DMS153 (cell line): ENCODE data around the gene ALKBH4.
"Not testable (repeated sequence)": the region's sequence is repeated elsewhere in the genome, so short reads cannot be mapped to it uniquely, and the experiment has no call there.

Source experiments
- DNase-seq: peaks from one replicate; lab custom pipeline; 2025; lab: John Stamatoyannopoulos, UW

ALKBH4 gene

DNA sequence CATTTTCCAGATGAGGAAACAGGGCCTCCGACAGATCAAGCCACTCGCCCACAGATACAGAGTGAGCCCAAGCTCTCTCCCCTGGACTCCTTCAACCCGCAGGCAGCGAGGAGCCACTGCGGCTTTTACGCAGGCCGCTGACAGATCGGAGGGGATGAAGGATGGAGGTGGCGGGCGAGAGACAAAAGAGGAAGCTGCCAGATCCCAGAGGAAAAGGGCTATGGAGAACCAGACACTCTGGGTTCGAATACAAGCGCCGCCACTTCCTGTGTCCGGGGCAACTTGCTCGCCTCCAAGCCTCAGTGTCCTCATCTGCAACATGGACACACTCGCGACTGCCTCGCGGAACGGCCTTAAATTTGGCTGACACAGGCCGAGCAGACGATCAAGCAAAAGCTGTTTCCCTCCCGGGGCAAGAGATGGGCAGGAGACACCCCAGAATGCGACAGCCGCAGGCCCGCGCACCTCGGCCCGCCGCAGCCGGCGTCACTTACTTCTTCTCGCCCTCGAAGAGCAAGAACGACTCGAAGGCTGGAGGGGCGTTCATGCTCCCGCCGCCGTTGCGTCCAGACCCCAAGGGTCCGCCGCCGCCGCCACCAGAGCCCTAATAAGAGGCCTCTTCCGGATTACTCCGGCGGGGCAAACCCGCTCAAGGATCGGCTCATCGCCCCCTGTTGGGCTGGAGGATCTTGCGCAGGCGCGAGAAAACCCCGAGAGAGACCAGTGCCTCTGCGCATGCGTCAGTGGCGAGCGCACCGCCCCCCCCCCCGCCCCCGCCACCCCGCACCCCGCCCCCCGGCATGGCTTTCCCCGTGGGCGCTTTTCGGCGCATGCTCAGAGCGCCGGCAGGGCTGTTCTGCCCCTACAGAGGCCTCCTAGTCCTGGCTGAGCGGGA is 13.9 kb upstream of the ALKBH4 start, which contains the start of gene POLR2J:
TSS of gene POLR2J (minus strand) at position 609 of the 895 bp plus-strand sequence. CDS start at position 547, 62 bp downstream.
- not testable (repeated sequence) for DNase-seq

DNA sequence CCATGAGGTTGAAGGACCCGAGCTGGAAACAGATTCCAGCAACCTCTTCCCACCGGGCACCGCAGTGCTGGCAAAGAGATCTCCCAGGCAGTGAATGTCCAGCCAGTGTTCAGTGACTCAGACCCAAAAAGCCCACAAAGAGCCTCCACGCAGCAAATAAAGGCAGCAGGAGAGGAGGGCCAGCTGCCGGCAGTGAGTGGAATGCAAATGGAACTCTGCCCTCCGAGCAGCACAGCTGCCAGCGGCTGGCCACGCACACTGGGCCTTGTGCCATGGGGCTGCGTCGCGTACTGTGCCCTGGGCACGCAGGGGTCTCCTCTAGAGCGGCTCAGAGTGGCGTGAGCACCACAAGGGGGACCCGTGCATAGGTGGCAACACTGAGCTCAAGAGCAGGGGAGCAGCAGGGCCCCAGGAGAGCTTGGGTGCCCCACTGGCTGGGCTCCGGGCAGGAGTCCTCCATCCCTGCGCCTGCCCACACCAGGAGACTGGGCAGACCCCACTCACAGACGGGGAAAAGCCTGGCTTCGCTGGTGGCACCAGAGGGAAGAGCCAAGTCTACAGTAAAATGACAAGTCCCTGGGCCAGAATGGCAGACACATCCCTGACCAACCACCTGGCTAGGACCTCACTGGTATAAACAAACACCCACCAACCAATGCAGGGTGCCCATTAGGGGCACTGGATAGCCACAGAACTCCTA is 10.2 kb upstream of the ALKBH4 start:
- DNase-seq: not testable (repeated sequence)

DNA sequence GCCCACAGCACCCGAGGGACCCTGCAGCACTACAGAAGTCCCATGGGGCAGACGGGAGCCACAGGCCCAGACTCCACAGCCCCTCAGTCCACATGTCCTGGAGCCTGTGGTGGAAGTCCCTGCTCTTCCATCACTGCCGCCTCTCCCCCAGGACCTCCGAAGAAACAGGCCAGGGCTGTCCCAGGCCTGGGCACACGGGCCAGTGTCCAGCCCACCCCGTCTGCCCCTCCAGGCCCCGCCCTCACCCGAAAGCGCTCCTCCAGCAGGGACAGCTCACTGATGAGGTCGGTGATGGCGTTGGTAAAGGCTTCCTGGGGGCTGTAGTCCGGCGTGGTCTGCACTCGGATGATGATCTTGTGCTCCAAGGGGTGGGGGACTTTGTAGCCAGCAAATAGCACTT is 9.5 kb upstream of the ALKBH4 start:
- not testable (repeated sequence) for DNase-seq

DNA sequence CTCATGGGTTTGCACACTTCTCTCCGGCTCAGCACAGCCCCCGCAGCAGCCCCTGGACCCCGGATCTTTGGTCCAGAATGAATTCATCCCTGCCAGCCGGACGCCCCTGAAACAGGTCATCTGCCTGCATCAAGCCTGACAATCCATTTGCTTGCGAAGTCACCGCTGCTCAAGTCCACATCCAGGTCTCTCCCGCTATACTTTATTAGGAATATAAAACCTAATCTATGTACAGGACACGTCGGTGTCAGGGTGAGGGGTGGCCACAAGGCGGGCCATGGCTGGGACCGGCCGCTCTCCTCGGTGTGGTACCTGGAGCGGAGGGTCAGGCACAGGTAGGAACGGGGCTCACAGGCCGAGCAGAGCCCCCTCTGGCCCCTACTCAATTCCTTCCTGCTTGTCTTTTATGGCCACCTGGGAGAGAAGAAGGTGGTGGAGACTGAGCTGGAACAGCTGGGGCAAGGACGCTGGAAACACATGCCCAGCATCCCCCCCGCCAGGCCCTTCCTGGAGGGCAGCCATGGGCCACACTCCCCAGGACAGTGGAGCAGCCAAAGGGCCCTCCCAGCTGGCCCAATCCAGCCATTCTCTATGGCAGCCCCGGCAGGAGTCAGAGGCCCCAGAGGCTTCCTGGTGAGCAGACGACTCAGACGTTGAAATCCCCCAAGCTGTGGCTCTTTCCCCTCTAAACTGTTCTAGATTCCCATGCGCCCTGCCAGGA is 8.8 kb upstream of the ALKBH4 start:
- DNase-seq: no peak

DNA sequence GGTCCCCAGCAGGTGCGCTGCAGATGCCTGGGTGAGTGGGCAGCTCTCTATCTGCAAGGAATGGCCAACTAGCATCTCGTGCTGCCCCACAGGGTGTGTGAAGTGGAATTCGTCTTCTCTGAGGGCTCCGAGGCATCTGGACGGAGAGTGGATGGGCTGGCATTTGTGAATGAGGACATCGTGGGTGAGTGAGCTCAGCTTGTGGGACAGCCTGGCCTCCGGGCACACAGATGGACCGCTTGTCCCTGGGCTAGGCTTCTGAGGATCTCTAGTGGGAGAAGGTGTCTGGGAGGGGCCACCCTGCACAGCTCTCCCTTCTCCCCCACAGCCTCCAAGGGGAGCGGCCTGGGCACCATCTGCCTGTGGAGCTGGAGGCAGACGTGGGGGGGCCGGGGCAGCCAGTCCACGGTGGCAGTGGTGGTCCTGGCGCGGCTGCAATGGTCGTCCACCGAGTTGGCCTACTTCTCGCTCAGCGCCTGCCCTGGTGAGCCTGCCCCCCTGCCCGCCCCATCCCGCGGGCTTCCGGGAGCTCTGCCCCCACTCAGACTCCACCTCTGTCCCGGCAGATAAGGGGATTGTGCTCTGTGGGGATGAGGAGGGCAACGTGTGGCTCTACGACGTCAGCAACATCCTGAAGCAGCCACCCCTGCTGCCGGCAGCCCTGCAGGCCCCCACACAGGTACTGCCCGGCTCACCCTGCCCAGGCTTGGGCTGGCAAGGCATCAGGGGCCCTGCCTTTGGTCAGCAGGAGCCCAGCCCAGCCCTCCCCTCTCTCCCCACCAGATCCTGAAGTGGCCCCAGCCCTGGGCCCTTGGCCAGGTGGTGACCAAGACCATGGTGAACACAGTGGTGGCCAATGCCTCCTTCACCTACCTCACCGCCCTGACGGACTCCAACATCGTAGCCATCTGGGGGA is 7.7 kb upstream of the ALKBH4 start:
- no peak for DNase-seq

DNA sequence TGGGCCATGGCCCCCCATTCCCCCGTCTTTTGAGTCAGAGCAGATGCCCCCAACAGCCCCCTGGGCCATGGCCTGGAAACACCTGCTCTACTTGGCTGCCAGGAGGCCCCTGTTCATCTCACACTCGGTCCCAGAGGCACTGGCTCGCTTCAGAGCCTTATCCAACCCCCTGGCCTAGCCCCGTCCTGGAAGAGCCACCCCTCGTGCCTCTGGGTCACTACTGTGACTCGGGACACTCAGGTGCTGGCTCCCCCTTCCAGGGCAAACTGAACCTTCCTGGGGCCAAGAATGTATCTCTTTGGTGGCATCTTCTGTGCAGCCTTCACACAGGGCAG is 7.1 kb upstream of the ALKBH4 start:
- DNase-seq: no peak

DNA sequence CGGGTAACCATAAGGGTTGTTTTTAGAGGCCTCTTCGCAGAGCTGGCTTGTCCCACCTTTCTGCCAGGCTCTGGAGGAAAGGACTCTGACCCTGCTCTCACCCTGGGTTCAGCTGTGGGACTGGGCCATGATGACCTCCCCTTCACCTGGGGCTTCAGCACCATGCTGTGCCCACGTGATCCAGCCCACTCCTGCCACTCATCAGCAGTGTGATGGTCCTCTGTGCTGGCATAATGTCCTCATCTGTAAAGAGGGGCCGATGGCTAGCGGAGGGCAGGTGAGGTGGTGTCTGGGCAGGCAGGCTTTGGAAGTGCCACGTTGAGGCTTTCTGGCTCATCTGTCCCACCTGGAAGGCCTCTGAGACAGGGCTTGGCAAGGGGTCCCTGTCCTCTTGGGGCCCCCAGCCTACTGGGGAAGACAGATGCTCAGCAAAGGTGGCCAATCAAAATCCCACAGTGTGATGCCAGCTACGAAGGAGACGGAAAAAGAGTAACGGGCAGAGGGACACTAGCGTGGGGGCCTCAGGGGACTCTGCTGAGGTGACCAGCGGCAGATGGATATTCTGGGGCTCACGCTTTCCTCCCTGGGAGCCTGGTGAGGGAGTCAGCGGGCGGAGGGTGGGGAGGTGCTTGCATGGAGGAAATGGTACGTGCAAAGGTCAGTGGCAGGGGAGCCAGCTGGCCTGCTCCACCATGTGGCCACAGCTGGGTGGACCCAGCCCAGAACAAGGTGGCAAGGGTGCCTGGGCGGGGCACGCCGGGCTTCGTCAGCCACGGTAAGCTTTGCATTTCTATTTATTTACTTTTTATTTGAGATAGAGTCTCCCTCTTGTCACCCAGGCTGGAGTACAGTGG is 5.5 kb upstream of the ALKBH4 start:
- DNase-seq: no peak

DNA sequence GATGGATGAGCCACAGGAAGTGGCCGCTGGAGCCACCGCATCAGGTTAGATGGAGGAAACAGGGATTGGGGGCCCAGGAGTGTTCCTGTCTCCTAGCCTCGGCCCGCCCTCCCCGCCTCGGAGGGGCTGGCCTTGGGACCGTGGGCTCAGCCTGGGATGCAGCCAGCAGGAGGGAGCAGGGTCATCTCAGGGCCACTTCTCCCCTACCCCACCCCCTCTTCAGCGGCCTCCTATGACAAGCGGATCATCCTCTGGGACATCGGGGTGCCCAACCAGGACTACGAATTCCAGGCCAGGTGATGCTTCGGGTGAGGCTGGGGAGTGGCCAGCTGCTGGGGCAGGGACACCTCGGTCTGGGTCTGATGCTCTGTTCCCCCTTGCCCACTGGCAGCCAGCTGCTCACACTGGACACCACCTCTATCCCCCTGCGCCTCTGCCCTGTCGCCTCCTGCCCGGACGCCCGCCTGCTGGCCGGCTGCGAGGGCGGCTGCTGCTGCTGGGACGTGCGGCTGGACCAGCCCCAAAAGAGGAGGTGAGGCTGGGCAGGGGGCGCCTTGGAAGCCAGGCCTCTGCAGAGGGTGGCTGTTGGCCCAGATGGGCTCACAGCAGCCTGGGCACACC is 4.8 kb upstream of the ALKBH4 start:
- no peak for DNase-seq

DNA sequence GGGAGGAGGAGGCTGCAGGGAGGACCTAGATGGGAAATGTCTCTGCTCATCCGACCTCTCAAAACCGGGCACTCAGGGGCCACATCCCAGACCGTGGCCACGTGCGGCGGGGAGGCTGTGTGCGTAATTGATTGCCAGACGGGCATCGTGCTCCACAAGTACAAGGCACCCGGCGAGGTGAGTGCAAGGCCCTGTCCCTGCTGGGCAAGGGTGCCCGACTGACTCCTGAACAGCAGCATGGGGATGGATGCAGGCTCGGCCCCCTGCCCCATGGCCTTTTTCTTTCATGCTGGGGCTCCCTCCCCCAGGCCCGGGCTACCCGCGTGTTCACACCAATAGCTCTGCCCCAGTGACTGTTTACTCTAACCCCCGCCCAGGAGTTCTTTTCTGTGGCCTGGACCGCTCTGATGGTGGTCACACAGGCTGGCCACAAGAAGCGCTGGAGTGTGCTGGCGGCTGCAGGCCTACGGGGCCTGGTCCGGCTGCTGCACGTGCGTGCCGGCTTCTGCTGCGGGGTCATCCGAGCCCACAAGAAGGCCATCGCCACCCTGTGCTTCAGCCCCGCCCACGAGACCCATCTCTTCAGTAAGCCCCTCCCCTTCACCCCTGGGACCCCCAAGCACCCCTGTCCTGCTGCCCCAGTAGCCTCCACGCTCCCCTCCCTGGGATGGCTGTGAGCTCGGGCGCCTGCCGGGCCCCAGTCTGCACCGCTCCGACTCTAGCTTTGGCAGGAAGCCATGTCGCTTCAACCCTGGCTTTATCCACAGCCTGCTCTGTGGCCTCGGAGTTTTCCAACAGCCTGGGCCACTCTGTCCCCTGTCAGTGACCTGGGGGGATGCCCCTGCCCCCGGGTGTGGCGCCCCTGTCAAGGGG is 4.1 kb upstream of the ALKBH4 start:
- DNase-seq: no peak

DNA sequence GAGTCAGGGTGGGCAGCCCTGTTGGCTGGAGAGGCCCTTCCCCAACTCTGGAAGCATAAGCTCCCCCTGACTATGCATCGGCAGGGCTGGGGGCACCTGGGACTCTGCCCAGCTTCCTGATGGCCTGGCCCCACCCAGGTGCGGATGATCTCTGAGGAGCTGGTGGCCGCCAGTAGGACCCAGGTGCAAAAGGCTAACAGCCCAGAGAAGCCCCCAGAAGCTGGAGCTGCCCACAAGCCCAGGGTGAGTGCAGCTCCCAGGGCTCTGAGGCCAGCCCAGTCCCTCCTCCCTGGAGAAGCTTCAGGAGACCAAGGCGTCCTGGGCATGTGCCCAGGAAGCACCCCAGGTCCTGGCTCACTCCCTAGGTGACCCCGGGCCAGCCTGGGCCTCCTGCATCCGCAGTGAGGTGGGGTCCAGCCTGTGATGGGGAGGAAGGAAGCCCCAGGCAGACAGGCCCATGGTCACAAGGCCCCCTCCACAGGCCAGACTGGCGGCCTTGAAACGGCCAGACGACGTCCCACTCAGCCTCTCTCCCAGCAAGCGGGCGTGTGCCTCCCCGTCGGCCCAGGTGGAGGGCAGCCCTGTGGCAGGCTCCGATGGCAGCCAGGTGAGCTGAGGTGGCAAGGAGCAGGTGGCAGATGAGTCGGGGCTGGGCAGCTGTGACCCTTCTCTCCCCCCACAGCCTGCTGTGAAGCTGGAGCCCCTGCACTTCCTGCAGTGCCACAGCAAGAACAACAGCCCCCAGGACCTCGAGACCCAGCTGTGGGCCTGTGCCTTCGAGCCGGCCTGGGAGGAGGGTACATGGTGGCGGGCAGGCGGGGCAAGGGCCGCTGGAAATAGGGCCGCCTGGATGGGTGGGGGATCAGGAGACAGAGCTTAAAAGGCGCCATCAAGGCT is 3.2 kb upstream of the ALKBH4 start:
- DNase-seq: no peak

DNA sequence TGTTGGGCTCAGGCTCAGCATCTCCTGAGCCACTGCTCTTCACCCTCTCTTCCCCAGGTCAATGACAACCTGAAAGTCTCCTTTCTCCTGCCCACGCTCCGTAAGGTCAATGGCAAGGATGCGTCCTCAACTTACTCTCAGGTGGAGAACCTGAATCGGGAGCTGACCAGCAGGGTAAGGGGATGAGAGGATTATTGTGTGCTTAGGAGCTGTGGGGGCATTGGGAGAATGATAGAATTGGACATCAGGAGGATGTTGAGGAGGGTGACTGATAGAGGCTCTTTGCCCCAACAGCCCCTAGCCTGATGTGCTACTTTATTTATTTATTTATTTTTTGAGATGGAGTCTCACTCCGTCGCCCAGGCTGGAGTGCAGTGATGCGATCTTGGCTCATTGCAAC is 1.4 kb upstream of the ALKBH4 start:
- DNase-seq: no peak

DNA sequence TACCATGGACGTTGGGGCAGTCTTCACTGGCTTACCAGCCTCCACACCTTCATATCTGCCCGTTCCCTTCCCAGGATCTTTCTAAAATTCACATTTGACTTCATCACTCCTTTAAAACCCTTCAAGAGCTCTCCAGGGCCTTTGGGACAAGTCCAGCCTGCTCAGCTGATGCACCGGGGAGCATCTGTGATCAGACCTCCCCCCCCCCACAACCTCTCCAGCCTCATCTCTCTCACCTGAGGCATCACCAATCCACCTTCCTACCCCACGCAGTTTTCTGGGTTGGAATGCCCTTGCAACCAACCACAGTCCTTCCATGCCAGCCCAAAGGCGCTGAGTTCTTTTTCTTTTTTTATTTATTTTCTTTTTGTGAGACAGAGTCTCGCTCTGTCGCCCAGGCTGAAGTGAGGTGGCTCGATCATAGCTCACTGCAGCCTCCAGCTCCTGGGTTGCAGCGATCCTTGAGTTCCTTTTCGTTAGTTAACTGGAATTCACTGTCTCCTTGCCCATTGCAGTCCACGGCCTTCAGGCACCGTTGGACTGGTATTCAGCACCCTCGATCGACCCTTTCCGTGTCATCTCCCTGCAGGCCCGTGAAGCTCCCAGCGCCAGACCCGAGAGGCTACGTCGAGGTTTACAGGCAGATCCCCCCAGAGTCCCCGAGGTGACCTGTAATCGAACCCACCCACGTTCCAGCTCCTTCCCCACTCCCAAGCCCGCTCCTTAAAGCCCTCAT is 654 bp downstream of the ALKBH4 start:
- no peak for DNase-seq

DNA sequence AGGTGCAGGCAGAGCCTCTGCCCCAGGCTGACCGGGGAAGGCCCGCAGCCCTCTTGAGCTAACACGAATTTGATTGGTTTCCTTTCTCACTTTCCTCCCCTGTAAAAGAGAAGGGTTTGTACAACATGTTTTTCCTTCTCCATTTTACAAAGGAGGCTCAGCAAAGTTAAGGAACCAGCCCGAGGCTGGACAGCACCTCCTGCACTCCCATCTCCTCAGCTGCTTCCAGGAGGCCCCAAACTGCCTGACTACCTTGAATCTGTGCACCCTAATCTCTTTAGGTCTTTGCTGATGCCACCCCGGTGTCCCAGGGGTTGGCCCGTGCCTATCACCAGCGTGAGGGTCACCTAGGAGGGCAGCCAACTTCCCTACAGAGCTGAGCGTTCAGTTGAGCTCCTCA is 4.2 kb downstream of the ALKBH4 start:
- DNase-seq: no peak

DNA sequence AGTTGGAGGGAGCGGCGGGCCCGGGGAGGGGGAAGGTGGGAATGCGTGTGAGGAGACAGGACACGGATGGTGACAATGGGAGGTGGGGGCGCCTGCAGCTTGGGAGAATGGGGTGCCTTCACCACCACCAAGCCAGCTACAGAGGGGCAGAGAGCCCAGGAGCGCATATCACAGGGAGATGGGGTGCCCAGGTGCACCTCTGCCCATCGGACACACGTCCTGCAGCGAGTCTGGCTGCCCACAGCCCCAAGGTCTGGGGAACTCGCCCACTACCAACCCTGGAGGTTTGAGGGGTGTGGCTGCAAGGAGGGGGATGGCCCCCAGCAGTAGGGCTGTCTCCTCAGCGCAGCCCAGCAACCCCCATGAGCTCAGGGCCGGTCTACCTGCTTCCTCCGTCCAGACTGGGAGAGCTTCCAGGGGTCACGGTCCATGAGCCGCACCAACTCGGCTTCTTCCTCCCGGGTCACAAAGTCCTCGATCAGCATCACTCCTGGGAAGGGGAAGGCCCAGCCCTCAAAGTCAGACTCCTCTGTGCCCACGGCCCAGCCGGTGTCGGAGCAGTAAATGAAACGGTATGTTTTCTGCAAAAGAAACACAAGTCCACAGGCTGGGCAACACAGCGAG is 5.3 kb downstream of the ALKBH4 start:
- no peak for DNase-seq

DNA sequence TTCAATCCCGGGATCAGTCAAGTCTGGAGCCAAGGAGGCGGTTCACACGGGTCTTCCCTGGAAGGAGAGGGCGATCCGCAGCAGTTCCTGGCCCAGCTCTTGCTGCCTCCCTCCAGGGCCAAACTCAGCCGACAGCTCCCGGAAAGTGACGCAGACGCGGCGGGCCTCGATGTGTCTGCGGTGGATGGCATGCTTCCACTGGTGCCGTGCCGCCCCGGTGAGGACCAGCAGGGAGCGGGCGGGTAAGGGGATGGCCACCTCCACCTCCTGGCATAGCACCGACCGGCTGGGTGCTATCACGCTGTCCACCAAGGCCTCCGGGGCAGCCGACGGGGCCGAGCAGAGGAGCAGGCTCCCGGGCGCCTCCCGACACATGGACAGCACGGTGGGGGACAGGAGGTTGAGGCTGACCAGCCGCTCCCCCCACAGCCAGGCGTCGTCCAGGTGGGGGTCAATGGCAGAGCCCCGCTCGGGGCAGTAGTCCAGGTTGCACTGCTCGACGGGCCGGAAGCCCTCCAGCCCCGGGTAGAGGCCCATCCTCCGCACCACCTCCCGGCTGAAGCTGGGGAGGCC is 7.2 kb downstream of the ALKBH4 start:
- DNase-seq: no peak

DNA sequence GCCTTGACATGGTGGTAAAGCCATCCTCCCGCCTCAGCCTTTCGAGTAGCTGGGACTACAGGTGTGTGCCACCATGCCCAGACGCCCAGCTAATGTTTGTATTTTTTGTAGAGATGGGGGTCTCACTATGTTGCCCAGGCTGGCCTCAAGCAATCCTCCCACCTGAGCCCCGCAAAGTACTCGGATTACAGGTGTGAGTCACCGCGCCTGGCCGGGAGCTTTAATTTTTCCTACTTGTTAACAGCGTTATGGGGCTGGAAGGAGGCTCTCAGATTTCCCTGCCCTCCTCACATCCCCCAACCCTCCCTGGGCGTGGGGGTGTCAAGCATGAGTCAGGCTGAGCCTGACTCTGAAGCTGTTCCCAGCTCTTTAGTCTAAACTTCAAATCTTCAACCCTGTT is 8.3 kb downstream of the ALKBH4 start:
- DNase-seq: no peak

DNA sequence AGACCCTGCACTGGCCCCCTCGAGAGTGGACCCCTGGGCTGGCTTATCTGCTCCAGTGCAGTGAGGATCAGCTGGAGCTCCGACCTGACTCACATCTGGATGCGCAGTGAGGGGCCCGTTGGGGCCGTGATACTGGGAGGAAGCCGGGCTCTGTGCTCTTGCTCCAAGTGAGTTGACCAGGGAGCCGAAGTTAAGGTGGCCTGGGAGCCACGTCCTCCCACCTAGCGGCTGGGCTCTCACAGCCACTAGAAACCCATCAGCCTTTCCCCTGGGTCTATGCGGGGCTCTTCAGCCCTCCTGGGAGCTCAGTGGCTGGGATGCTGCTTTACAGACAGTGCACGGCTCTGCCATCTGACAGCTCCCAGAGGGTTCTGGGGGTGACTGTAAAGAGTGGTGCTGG is 9.1 kb downstream of the ALKBH4 start:
- DNase-seq: no peak
